ENCODE data around the gene TSPAN5.

TSPAN5 gene

DNA sequence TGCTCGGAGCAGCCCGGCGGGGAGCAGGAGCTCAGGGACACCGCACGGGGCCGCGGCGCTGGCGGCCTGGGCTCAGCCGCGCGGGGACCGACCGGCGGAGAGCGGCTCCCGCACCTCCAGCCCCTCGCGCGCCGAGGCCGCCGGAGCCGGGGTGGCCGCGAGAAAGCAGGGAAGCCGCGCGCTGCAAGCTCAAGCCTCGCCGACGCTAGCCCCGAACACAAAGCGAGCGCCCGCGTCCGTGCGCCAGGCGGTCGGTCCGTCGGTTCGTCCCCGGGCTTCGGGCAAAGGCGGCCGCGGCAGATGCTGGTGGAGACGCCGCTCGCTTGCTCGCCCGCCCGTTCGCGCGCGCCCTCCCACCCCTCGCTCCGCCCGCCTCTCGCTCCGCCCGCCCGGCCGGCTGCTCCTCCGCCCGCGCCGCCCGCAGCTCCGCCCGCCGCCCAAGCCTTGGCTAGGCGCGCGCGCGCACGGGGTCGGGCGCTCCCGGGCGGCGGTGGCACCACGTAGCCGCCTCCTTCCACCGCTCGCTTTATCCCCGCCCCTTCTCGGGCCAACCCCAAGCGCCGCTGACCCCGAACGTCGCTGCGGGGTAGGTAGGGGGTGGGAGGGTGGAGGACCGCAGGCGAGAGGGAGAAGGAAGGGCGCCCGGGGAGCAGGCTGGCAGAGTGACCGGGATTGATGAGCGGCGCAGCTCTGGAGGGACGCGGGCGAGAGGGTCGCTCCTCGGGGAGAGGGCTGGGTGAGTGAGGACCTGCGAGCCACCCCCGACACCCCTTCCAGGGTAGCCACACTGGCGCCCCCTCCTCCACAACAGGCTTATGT lies at the start of gene TSPAN5:
TSPAN5 (minus strand) TSS at position 325 of the 819 bp plus-strand sequence.
- TF ChIP-seq, protein P1, sequence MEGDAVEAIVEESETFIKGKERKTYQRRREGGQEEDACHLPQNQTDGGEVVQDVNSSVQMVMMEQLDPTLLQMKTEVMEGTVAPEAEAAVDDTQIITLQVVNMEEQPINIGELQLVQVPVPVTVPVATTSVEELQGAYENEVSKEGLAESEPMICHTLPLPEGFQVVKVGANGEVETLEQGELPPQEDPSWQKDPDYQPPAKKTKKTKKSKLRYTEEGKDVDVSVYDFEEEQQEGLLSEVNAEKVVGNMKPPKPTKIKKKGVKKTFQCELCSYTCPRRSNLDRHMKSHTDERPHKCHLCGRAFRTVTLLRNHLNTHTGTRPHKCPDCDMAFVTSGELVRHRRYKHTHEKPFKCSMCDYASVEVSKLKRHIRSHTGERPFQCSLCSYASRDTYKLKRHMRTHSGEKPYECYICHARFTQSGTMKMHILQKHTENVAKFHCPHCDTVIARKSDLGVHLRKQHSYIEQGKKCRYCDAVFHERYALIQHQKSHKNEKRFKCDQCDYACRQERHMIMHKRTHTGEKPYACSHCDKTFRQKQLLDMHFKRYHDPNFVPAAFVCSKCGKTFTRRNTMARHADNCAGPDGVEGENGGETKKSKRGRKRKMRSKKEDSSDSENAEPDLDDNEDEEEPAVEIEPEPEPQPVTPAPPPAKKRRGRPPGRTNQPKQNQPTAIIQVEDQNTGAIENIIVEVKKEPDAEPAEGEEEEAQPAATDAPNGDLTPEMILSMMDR (IDR thresholded peaks at IDR 0.05): no peak

DNA sequence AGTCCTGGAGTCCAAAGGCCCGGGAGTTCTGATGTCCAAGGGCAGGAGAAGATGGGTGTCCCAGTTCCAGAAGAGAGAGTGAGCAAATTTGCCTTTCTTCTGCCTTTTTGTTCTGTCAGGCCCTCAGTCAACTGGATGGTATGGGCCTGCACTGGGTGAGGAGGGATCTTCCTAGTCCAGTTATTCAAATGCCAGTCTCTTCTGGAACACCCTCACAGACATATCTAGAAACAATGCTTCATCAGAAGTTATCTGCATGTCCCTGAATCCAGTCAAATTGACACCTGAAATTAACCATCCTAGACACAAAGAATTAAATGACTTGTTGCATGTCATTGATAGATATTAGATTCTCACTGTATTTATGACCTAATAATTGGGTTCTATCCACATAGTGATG lies 48.5 kb upstream of the TSPAN5 start:
- TF ChIP-seq, protein P1 (IDR thresholded peaks at IDR 0.05): no peak

DNA sequence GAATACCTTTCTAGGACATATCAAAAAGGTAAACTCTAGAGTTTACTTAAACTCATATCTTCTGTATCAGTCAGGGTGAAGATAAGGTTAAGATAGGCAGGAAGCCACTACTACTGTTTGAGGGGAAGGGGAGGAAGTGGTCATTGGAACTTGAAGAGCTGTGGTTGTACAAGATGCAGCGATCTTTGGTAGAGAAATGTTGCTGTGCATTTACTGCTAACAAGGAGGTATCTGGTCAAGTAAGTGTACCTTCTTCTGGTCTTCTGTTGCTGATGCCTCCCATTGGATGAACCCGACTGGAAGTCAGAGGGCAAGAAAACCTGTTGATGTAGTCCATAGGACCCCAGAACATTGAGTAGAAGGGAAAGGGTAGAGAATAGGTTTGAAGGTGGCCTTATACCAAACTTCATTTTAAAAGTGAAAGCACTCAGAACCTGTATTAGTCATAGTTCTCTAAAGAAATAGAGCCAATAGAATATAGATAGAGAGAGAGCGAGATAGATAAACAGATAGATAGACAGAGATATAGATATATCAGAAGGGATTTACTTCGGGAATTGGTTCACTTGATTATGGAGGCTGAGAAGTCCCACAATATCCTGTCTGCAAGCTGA lies 47.9 kb upstream of the TSPAN5 start:
- TF ChIP-seq, protein P1 (IDR thresholded peaks at IDR 0.05): no peak

DNA sequence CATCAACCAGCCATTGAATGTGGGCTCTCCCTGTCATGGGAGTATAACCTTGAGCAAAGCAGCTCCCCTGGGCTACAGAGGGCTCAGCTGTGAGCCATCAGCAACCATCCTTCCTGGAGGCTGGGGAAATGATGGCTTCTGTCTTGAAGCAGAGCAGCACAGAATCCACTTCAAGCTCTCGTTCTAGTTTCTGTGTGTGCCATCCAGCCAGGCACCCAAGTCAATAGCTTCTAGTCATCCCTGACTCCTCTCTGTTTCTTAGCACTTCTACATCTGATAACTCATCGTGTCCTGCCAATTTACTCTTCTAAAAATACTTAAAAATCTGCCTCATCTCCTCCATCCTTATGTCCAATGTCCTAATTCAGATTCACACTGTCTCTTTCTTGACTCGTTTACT lies 42.2 kb upstream of the TSPAN5 start:
- TF ChIP-seq, protein P1 (IDR thresholded peaks at IDR 0.05): no peak

DNA sequence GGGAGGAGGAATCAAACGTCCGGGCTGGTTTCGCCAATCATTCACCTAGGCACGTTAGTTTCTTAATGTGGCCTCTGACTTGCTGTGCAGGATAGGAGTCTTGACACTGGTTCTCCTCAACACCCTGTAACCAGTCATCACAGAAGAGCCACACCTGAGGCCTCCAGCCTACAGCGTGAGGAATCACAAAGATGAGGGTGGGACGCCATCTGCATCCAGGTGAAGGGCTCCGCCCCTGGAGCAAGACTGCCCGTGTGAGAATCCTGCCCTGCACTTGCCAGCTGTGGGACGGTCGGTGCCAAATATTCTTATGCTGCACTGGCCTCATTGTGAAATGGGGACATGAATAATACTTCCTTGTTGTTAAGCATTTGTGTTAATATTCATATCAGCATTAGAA lies 35.7 kb upstream of the TSPAN5 start:
- TF ChIP-seq, protein P1 (IDR thresholded peaks at IDR 0.05): no peak

DNA sequence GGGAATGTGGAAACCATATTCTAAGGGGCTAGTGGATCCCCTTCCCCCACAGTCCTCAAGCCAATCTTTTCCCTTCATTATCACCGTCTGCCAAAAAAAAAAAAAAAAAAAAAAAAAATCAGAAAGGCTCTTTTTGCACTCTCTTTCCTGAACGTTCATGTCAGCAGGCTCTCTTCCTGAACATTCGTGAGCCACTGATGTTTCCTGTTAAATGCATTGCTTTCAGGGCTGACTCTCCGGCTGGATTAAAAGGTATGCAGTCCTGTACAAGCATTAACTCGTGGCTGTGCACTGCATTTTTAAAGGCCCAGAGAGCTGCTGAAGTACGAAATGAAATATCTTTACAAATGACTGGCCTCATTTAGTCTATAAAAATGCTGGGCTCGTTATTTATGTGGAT lies 34.0 kb upstream of the TSPAN5 start:
- TF ChIP-seq, protein P1 (IDR thresholded peaks at IDR 0.05): no peak

DNA sequence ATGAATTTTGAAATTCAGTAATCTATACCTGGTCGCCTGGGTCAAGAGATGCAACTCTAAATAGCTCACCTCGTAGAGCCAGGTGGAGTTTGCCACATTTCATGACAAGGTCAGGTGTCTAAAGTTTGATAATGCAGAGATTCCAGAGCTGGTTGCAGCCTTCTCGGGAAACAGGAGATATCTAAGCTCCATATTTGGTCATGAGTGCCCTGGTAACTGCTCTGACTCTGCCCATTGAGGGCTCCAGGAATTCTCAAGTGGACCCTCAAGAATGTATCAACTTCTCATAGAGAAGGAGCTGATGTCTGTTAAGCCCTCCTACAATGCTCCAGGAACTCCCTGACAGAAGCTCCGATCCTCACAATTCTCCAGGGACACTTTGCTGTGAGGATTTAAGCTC lies 33.2 kb upstream of the TSPAN5 start:
- TF ChIP-seq, protein P1 (IDR thresholded peaks at IDR 0.05): no peak
